ENCODE data around the gene JAK3.

DNA sequence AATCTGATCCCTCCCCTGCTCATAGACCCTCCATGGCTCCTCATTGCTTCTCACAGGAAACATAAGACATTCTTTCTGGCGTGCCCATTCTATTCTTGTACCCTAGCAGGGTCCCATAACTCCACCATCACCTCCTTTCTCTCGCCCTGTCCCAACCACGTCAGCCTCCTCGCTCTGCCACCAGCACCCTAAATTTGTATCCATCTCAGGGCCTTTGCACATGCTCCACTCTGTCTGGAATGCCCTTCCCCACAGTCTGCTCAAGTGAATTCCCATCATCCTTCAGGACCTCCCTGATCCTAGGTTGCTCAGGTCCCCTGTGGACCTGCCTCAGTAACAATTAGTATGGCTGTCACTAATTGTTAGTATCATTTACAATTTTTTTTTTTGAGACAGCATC lies 42.4 kb downstream of the JAK3 start:
- TF ChIP-seq, protein P1, sequence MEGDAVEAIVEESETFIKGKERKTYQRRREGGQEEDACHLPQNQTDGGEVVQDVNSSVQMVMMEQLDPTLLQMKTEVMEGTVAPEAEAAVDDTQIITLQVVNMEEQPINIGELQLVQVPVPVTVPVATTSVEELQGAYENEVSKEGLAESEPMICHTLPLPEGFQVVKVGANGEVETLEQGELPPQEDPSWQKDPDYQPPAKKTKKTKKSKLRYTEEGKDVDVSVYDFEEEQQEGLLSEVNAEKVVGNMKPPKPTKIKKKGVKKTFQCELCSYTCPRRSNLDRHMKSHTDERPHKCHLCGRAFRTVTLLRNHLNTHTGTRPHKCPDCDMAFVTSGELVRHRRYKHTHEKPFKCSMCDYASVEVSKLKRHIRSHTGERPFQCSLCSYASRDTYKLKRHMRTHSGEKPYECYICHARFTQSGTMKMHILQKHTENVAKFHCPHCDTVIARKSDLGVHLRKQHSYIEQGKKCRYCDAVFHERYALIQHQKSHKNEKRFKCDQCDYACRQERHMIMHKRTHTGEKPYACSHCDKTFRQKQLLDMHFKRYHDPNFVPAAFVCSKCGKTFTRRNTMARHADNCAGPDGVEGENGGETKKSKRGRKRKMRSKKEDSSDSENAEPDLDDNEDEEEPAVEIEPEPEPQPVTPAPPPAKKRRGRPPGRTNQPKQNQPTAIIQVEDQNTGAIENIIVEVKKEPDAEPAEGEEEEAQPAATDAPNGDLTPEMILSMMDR (IDR thresholded peaks at IDR 0.05): no peak
- TF ChIP-seq, protein P2, sequence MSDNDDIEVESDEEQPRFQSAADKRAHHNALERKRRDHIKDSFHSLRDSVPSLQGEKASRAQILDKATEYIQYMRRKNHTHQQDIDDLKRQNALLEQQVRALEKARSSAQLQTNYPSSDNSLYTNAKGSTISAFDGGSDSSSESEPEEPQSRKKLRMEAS (IDR thresholded peaks at IDR 0.05): no peak
- TF ChIP-seq, protein P3, sequence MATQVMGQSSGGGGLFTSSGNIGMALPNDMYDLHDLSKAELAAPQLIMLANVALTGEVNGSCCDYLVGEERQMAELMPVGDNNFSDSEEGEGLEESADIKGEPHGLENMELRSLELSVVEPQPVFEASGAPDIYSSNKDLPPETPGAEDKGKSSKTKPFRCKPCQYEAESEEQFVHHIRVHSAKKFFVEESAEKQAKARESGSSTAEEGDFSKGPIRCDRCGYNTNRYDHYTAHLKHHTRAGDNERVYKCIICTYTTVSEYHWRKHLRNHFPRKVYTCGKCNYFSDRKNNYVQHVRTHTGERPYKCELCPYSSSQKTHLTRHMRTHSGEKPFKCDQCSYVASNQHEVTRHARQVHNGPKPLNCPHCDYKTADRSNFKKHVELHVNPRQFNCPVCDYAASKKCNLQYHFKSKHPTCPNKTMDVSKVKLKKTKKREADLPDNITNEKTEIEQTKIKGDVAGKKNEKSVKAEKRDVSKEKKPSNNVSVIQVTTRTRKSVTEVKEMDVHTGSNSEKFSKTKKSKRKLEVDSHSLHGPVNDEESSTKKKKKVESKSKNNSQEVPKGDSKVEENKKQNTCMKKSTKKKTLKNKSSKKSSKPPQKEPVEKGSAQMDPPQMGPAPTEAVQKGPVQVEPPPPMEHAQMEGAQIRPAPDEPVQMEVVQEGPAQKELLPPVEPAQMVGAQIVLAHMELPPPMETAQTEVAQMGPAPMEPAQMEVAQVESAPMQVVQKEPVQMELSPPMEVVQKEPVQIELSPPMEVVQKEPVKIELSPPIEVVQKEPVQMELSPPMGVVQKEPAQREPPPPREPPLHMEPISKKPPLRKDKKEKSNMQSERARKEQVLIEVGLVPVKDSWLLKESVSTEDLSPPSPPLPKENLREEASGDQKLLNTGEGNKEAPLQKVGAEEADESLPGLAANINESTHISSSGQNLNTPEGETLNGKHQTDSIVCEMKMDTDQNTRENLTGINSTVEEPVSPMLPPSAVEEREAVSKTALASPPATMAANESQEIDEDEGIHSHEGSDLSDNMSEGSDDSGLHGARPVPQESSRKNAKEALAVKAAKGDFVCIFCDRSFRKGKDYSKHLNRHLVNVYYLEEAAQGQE (IDR thresholded peaks at IDR 0.05): no peak
- no peak for TF ChIP-seq POLR2A (IDR thresholded peaks at IDR 0.05; ENCODE audit: low read length)
- no peak for TF ChIP-seq BHLHE40 (IDR thresholded peaks at IDR 0.05; ENCODE audit: low read depth, low read length)
- no peak for TF ChIP-seq MYC (IDR thresholded peaks at IDR 0.05; ENCODE audit: borderline replicate concordance, low read length)
- TF ChIP-seq ZNF302 (CRISPR knock-in tag; IDR thresholded peaks at IDR 0.05): no peak
- no peak for TF ChIP-seq RNF2 (IDR thresholded peaks at IDR 0.05; ENCODE audit: borderline replicate concordance, low read depth)
- no peak for TF ChIP-seq GATA3 (IDR thresholded peaks at IDR 0.05; ENCODE audit: borderline replicate concordance)
- TF ChIP-seq CBX2 (IDR thresholded peaks at IDR 0.05; ENCODE audit: borderline replicate concordance, low read depth): no peak
- TF ChIP-seq CEBPB (IDR thresholded peaks at IDR 0.05): no peak
